ENCODE measurements around the gene MUC5AC.
A peak's percentile ranks its signal among the peaks of the same experiment; 100 is the strongest.

The MUC5AC gene

DNA sequence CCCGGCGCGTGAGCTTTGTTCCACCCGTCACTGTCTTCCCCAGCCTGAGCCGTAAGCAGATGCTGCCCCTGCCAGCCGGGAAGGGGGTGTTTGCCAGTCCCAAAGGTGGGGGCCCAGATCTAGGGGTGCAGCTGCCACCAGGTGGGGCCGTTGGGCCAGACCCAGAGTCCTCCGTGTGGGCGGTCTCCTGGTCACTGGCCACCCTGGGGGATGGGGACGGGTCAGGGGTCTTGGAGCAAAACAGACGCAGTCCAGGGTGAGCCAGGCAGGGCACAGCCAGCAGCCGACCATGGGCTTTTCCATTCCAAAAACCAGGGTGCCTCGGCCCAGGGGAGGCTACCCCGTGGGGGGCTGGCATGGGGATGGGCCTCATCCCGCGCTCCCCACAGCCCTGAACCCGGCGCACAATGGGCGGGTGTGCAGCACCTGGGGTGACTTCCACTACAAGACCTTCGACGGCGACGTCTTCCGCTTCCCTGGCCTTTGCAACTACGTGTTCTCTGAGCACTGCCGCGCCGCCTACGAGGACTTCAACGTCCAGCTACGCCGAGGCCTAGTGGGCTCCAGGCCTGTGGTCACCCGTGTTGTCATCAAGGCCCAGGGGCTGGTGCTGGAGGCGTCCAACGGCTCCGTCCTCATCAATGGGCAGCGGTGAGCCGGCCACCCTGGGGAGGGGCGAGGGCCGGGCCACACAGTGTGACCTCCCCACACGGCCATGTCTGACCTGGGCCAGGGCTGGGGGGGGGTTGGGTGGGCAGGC is 68.7 kb downstream of the MUC5AC start:
- ChIA-PET POLR2A (no interaction called here), CTCF (no interaction called here)
- no peak for TF ChIP-seq CTCF (IDR thresholded peaks at IDR 0.05; ENCODE audit: insufficient read depth, low read length, missing control alignments)
- H3K4me3 ChIP-seq (ENCODE audit: low read depth, low read length), result no peak overlapping the region
- DNase-seq (ENCODE audit: low read depth, low spot score), result no peak

DNA sequence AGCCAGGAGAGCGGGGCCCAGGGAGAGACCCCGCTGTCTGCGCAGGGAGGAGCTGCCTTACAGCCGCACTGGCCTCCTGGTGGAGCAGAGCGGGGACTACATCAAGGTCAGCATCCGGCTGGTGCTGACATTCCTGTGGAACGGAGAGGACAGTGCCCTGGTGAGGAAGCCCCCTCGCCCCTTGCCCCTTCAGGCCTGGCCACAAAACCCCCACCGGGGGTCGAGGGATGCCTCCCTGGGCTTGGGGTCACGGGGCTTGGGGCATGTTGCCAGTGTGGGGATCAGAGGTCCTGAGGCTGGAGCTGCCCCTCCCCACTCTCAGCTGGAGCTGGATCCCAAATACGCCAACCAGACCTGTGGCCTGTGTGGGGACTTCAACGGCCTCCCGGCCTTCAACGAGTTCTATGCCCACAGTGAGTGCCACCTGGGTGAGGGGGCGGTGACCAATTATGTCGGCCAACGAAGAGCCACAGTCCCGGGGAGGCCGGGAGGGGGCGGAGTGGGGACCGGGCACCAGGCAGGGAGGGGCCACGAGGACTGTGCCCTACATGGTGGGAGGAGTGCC is 69.3 kb downstream of the MUC5AC start:
- ChIA-PET CTCF (no interaction called here), POLR2A (no interaction called here)
- no peak for DNase-seq (ENCODE audit: low read depth, low spot score)
- no peak overlapping the region for H3K4me3 ChIP-seq (ENCODE audit: low read depth, low read length)
- TF ChIP-seq CTCF (IDR thresholded peaks at IDR 0.05; ENCODE audit: insufficient read depth, low read length, missing control alignments), result peak; percentile 38

- no peak overlapping the region for H3K4me3 ChIP-seq (ENCODE audit: low read depth, low read length)
- no peak for TF ChIP-seq CTCF (IDR thresholded peaks at IDR 0.05; ENCODE audit: insufficient read depth, low read length, missing control alignments)
- ChIA-PET POLR2A (no interaction called here), CTCF (no interaction called here)
- DNase-seq (ENCODE audit: low read depth, low spot score), result no peak
Measured at GRCh38 chr11:1227551-1228100, 69.9 kb downstream of the MUC5AC start.

- no peak for DNase-seq (ENCODE audit: low read depth, low spot score)
- ChIA-PET CTCF (no interaction called here), POLR2A (no interaction called here)
- TF ChIP-seq CTCF (IDR thresholded peaks at IDR 0.05; ENCODE audit: insufficient read depth, low read length, missing control alignments), result no peak
- H3K4me3 ChIP-seq (ENCODE audit: low read depth, low read length), result no peak overlapping the region
Measured at GRCh38 chr11:1228101-1228821, 70.5 kb downstream of the MUC5AC start.

- no peak overlapping the region for H3K4me3 ChIP-seq (ENCODE audit: low read depth, low read length)
- TF ChIP-seq CTCF (IDR thresholded peaks at IDR 0.05; ENCODE audit: insufficient read depth, low read length, missing control alignments), result no peak
- CTCF ChIA-PET, result no interaction called here
- POLR2A ChIA-PET, result no interaction called here
- no peak for DNase-seq (ENCODE audit: low read depth, low spot score)
Measured at GRCh38 chr11:1228921-1229451, 71.2 kb downstream of the MUC5AC start.

Measured in AG04449 (cell line).